Thyroid gland (tissue), 4 donors: Measurements from ENCODE around the gene SUPT6H.

Source experiments
- CTCF ChIP-seq, 6 experiments: fragments of 200-600 bp in 3 of 6; fragments of 450-650 bp in 3 of 6; sonication (generic) in 3 of 6; IDR thresholded peaks; one replicate each; pipeline ENCODE4 v1.5.1; 2016 to 2019; ENCODE audit warnings: antibody characterized with exemption in 6 of 6, mild to moderate bottlenecking in 2 of 6, inconsistent platforms in 1 of 6, moderate library complexity in 1 of 6
- POLR2A ChIP-seq, 2 donors: fragments of 450-650 bp; IDR thresholded peaks; one replicate each; pipeline ENCODE4 v1.6.1; 2017; ENCODE audit warnings: antibody characterized with exemption in 2 of 2, mild to moderate bottlenecking in 2 of 2, moderate library complexity in 1 of 2

- TF ChIP-seq CTCF (IDR thresholded peaks at IDR 0.05) (no peak), POLR2A (IDR thresholded peaks at IDR 0.05) (no peak)
Observed at GRCh38 chr17:28662527-28662829, 473 bp downstream of the SUPT6H start.
